ENCODE data around the gene INMT. TPM values are rescaled to one million over a fixed set of nuclear protein-coding genes. Genes with fewer than 3 reads are reported as not detected.

The INMT gene
- 0.03 TPM for polyA plus RNA-seq (2013, experiment 1 of 2)
- 0.01 TPM for polyA plus RNA-seq (2013, experiment 2 of 2)

GRCh38 chr7:30751696-30752273 is at the start of gene INMT:
Gene INMT (plus strand): TSS chr7:30752135. CDS start chr7:30752151, 16 bp downstream.
- H2AK5ac ChIP-seq (ENCODE audit: low read length) = no peak within 1 kb of the TSS
- no peak within 1 kb of the TSS for H2BK120ac ChIP-seq (ENCODE audit: low read depth, low read length)
- no peak within 1 kb of the TSS for H4K8ac ChIP-seq (ENCODE audit: low read depth, low read length)
- no peak within 1 kb of the TSS for H3K27ac ChIP-seq (ENCODE audit: low read depth, low read length)
- no peaks in the 10 kb centered on the region for H3K27me3 ChIP-seq (ENCODE audit: insufficient read depth, low read length, poor library complexity)
- H3K4me2 ChIP-seq (ENCODE audit: low read length) = no peak within 1 kb of the TSS
- H3K4me3 ChIP-seq (ENCODE audit: low read length) = no peak within 1 kb of the TSS
- H3K23ac ChIP-seq (ENCODE audit: low read length) = no peak within 1 kb of the TSS
- no peak within 1 kb of the TSS for H4K5ac ChIP-seq (ENCODE audit: low read length)
- H3K4me1 ChIP-seq (ENCODE audit: control insufficient read depth, low read depth, low read length) = no peaks in the 10 kb centered on the region
- H3K56ac ChIP-seq (ENCODE audit: low read length) = no peak within 1 kb of the TSS
- H3K79me2 ChIP-seq (ENCODE audit: control insufficient read depth, insufficient read depth, low read length) = no peaks in the 10 kb centered on the region
- no peaks in the 10 kb centered on the region for H3K36me3 ChIP-seq (ENCODE audit: control insufficient read depth, insufficient read depth, low read length)
- H2BK5ac ChIP-seq (ENCODE audit: low read length) = no peak within 1 kb of the TSS
- no peaks in the 10 kb centered on the region for H3K79me1 ChIP-seq (ENCODE audit: low read length)
- WGBS (ENCODE audit: extremely low coverage, insufficient coverage, low lambda C conversion rate) = no CpG with 5 or more reads among the region's 6 CpGs
- no peak within 1 kb of the TSS for H3K18ac ChIP-seq (ENCODE audit: low read length)
- no peak within 1 kb of the TSS for H3K9ac ChIP-seq (ENCODE audit: low read length)
- no peak within 1 kb of the TSS for H3K4ac ChIP-seq (ENCODE audit: low read depth, low read length)
- no peak within 1 kb of the TSS for H2BK15ac ChIP-seq (replicated peaks; ENCODE audit: low read depth)
- no peak for DNase-seq

DNA sequence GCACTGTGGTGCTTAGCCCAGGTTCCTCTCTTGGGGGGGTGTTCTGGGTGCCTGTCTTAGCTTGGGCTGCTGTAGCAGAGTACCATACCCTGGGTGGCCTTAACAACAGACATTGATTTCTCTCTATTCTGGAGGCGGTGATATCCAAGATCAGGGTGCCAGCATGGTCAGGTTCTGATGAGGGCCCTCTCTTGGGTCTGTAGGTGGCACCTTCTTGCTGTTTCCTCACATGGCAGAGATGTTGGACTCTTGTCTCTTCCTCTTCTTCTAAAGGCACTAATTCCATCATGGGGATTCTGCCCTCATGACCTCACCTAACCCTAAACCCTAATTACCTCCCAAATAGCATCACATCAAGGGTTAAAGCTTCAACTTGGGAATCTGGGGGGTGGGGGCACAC is 49.7 kb upstream of the INMT start:
- Histone ChIP-seq H2AK5ac (ENCODE audit: low read length) (no peak overlapping the region), H2BK120ac (ENCODE audit: low read depth, low read length) (no peak overlapping the region), H2BK5ac (ENCODE audit: low read length) (no peak overlapping the region), H3K4me3 (ENCODE audit: low read length) (no peak overlapping the region), H3K56ac (ENCODE audit: low read length) (no peak overlapping the region), H3K27ac (ENCODE audit: low read depth, low read length) (no peak overlapping the region), H3K23ac (ENCODE audit: low read length) (no peak overlapping the region), H4K5ac (ENCODE audit: low read length) (no peak overlapping the region), H3K79me2 (ENCODE audit: control insufficient read depth, insufficient read depth, low read length) (no peaks in the 10 kb centered on the region), H3K9ac (ENCODE audit: low read length) (no peak overlapping the region), H3K36me3 (ENCODE audit: control insufficient read depth, insufficient read depth, low read length) (no peaks in the 10 kb centered on the region), H2BK15ac (replicated peaks; ENCODE audit: low read depth) (no peak overlapping the region), H3K4me2 (ENCODE audit: low read length) (no peak overlapping the region), H3K79me1 (ENCODE audit: low read length) (no peaks in the 10 kb centered on the region), H3K4me1 (ENCODE audit: control insufficient read depth, low read depth, low read length) (no peaks in the 10 kb centered on the region), H3K18ac (ENCODE audit: low read length) (no peak overlapping the region), H3K27me3 (ENCODE audit: insufficient read depth, low read length, poor library complexity) (no peaks in the 10 kb centered on the region), H4K8ac (ENCODE audit: low read depth, low read length) (no peak overlapping the region), H3K4ac (ENCODE audit: low read depth, low read length) (no peak overlapping the region)
- DNase-seq = peak; percentile 40
- WGBS (ENCODE audit: extremely low coverage, insufficient coverage, low lambda C conversion rate) = no CpG with 5 or more reads among the region's 1 CpG

- H3K9ac ChIP-seq (ENCODE audit: low read length) = no peak overlapping the region
These were observed 48.2 kb upstream of the INMT start for GRCh38 chr7:30703756-30704155.

DNA sequence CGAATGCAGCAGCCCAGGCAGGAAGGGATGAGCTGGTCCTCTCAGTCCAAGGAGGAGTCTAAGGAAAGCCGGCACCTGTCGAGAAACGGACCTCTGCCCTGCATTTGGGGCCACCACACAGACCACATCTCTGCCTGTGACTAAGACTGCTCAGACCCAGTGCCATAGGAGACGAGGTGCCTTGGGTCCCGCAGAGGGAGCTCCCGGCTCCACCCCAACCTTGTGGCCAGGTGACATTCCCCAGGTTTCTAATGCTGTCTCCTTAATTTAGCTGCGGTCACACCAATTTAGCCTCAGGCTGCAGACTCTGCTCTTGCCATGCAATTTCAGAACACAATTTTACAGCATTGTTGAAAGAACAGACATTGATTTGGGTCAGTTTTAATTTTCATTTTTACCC is 46.9 kb upstream of the INMT start:
- no peaks in the 10 kb centered on the region for H3K79me1 ChIP-seq (ENCODE audit: low read length)
- H3K56ac ChIP-seq (ENCODE audit: low read length) = no peak overlapping the region
- H3K27ac ChIP-seq (ENCODE audit: low read depth, low read length) = no peak overlapping the region
- no peak overlapping the region for H4K5ac ChIP-seq (ENCODE audit: low read length)
- H2BK15ac ChIP-seq (replicated peaks; ENCODE audit: low read depth) = no peak overlapping the region
- WGBS (ENCODE audit: extremely low coverage, insufficient coverage, low lambda C conversion rate) = no CpG with 5 or more reads among the region's 8 CpGs
- H2BK120ac ChIP-seq (ENCODE audit: low read depth, low read length) = no peak overlapping the region
- no peak overlapping the region for H3K4me2 ChIP-seq (ENCODE audit: low read length)
- H4K8ac ChIP-seq (ENCODE audit: low read depth, low read length) = no peak overlapping the region
- H3K18ac ChIP-seq (ENCODE audit: low read length) = no peak overlapping the region
- no peaks in the 10 kb centered on the region for H3K27me3 ChIP-seq (ENCODE audit: insufficient read depth, low read length, poor library complexity)
- no peak overlapping the region for H3K4me3 ChIP-seq (ENCODE audit: low read length)
- H3K4ac ChIP-seq (ENCODE audit: low read depth, low read length) = no peak overlapping the region
- no peak overlapping the region for H2BK5ac ChIP-seq (ENCODE audit: low read length)
- H3K9ac ChIP-seq (ENCODE audit: low read length) = no peak overlapping the region
- no peak overlapping the region for H2AK5ac ChIP-seq (ENCODE audit: low read length)
- H3K79me2 ChIP-seq (ENCODE audit: control insufficient read depth, insufficient read depth, low read length) = no peaks in the 10 kb centered on the region
- H3K36me3 ChIP-seq (ENCODE audit: control insufficient read depth, insufficient read depth, low read length) = no peaks in the 10 kb centered on the region
- H3K23ac ChIP-seq (ENCODE audit: low read length) = no peak overlapping the region
- DNase-seq = no peak
- H3K4me1 ChIP-seq (ENCODE audit: control insufficient read depth, low read depth, low read length) = no peaks in the 10 kb centered on the region

More at GRCh38 chr7:30703756-30704155, 48.2 kb upstream of the INMT start:
- Histone ChIP-seq H2BK5ac (ENCODE audit: low read length) (no peak overlapping the region), H2BK120ac (ENCODE audit: low read depth, low read length) (no peak overlapping the region), H3K4me2 (ENCODE audit: low read length) (no peak overlapping the region), H3K4me3 (ENCODE audit: low read length) (no peak overlapping the region), H3K79me1 (ENCODE audit: low read length) (no peaks in the 10 kb centered on the region), H3K23ac (ENCODE audit: low read length) (no peak overlapping the region), H2AK5ac (ENCODE audit: low read length) (no peak overlapping the region), H3K79me2 (ENCODE audit: control insufficient read depth, insufficient read depth, low read length) (no peaks in the 10 kb centered on the region), H2BK15ac (replicated peaks; ENCODE audit: low read depth) (no peak overlapping the region), H3K27me3 (ENCODE audit: insufficient read depth, low read length, poor library complexity) (no peaks in the 10 kb centered on the region), H3K56ac (ENCODE audit: low read length) (no peak overlapping the region), H4K8ac (ENCODE audit: low read depth, low read length) (no peak overlapping the region), H3K18ac (ENCODE audit: low read length) (no peak overlapping the region), H3K36me3 (ENCODE audit: control insufficient read depth, insufficient read depth, low read length) (no peaks in the 10 kb centered on the region), H3K4me1 (ENCODE audit: control insufficient read depth, low read depth, low read length) (no peaks in the 10 kb centered on the region), H3K4ac (ENCODE audit: low read depth, low read length) (no peak overlapping the region), H4K5ac (ENCODE audit: low read length) (no peak overlapping the region), H3K27ac (ENCODE audit: low read depth, low read length) (no peak overlapping the region)
- WGBS (ENCODE audit: extremely low coverage, insufficient coverage, low lambda C conversion rate) = no CpG with 5 or more reads among the region's 4 CpGs
- DNase-seq = no peak

GRCh38 chr7:30705596-30705995 is 46.3 kb upstream of the INMT start:
- Histone ChIP-seq H4K5ac (ENCODE audit: low read length) (no peak overlapping the region), H3K36me3 (ENCODE audit: control insufficient read depth, insufficient read depth, low read length) (no peaks in the 10 kb centered on the region), H3K4me3 (ENCODE audit: low read length) (no peak overlapping the region), H3K4me1 (ENCODE audit: control insufficient read depth, low read depth, low read length) (no peaks in the 10 kb centered on the region), H3K79me2 (ENCODE audit: control insufficient read depth, insufficient read depth, low read length) (no peaks in the 10 kb centered on the region), H3K56ac (ENCODE audit: low read length) (no peak overlapping the region), H2AK5ac (ENCODE audit: low read length) (no peak overlapping the region), H3K4ac (ENCODE audit: low read depth, low read length) (no peak overlapping the region), H2BK120ac (ENCODE audit: low read depth, low read length) (no peak overlapping the region), H4K8ac (ENCODE audit: low read depth, low read length) (no peak overlapping the region), H3K18ac (ENCODE audit: low read length) (no peak overlapping the region), H3K27me3 (ENCODE audit: insufficient read depth, low read length, poor library complexity) (no peaks in the 10 kb centered on the region), H2BK15ac (replicated peaks; ENCODE audit: low read depth) (no peak overlapping the region), H3K27ac (ENCODE audit: low read depth, low read length) (no peak overlapping the region), H3K4me2 (ENCODE audit: low read length) (no peak overlapping the region), H2BK5ac (ENCODE audit: low read length) (no peak overlapping the region), H3K9ac (ENCODE audit: low read length) (no peak overlapping the region), H3K79me1 (ENCODE audit: low read length) (no peaks in the 10 kb centered on the region), H3K23ac (ENCODE audit: low read length) (no peak overlapping the region)
- no CpG with 5 or more reads among the region's 13 CpGs for WGBS (ENCODE audit: extremely low coverage, insufficient coverage, low lambda C conversion rate)
- no peak for DNase-seq

DNA sequence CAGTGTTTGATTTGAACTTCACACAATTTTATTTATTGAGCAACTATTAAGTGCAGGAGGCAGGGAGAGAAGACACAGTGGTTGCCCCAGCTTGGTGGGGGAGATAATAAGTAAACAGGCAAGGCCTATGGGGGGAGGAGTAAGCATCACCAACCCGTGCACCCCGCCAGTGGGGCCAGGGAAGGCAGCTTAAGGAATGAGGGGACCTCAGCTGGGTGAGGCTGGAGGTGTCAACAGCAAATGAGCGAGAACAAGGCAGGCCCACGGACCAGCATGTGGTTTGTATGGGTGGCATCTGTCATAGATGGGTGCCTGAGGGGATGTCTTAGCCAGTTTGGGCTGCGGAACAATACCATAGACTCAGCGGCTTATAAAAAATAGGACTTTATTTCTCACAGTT is 45.6 kb upstream of the INMT start:
- Histone ChIP-seq H2BK120ac (ENCODE audit: low read depth, low read length) (no peak overlapping the region), H4K8ac (ENCODE audit: low read depth, low read length) (no peak overlapping the region), H3K18ac (ENCODE audit: low read length) (no peak overlapping the region), H3K27me3 (ENCODE audit: insufficient read depth, low read length, poor library complexity) (no peaks in the 10 kb centered on the region), H3K23ac (ENCODE audit: low read length) (no peak overlapping the region), H2BK15ac (replicated peaks; ENCODE audit: low read depth) (no peak overlapping the region), H2AK5ac (ENCODE audit: low read length) (no peak overlapping the region), H3K4me3 (ENCODE audit: low read length) (no peak overlapping the region), H3K79me2 (ENCODE audit: control insufficient read depth, insufficient read depth, low read length) (no peaks in the 10 kb centered on the region), H3K4me2 (ENCODE audit: low read length) (no peak overlapping the region), H3K56ac (ENCODE audit: low read length) (no peak overlapping the region), H2BK5ac (ENCODE audit: low read length) (no peak overlapping the region), H3K9ac (ENCODE audit: low read length) (no peak overlapping the region), H3K79me1 (ENCODE audit: low read length) (no peaks in the 10 kb centered on the region), H4K5ac (ENCODE audit: low read length) (no peak overlapping the region), H3K27ac (ENCODE audit: low read depth, low read length) (no peak overlapping the region), H3K4ac (ENCODE audit: low read depth, low read length) (no peak overlapping the region), H3K4me1 (ENCODE audit: control insufficient read depth, low read depth, low read length) (no peaks in the 10 kb centered on the region), H3K36me3 (ENCODE audit: control insufficient read depth, insufficient read depth, low read length) (no peaks in the 10 kb centered on the region)
- no CpG with 5 or more reads among the region's 6 CpGs for WGBS (ENCODE audit: extremely low coverage, insufficient coverage, low lambda C conversion rate)
- no peak for DNase-seq
